Activated naive CD4-positive, alpha-beta T cell treated with anti-CD3 and anti-CD28 coated beads, Interleukin-2, amount 10 ng/mL, durations not matched to agents 7 days and 5 days (primary cell): ENCODE data around the gene MAMLD1.

ENCODE experiments used
- CTCF ChIA-PET: fragments of 350-600 bp; sonication (Branson Sonifier 250); formaldehyde crosslinking; loops from one replicate; lab custom pipeline; 2021; ENCODE audit warnings: antibody characterized with exemption; lab: Charles Lee
- DNase-seq: peaks from one replicate; pipeline ENCODE4 v3.0.0-alpha.2; 2020
- H3K27ac Mint-ChIP-seq: one replicate; pipeline ENCODE4 v1.8.0; 2021; ENCODE audit warnings: mild to moderate bottlenecking, moderate library complexity, mixed read lengths
- H3K27me3 Mint-ChIP-seq: one replicate; pipeline ENCODE4 v1.8.0; 2021; ENCODE audit warnings: mild to moderate bottlenecking, mixed read lengths
- H3K36me3 Mint-ChIP-seq: one replicate; pipeline ENCODE4 v1.8.0; 2021; ENCODE audit warnings: mixed read lengths
- H3K4me1 Mint-ChIP-seq: one replicate; pipeline ENCODE4 v1.8.0; 2021; ENCODE audit warnings: mixed read lengths
- H3K4me3 Mint-ChIP-seq: one replicate; pipeline ENCODE4 v1.8.0; 2021; ENCODE audit warnings: mild to moderate bottlenecking, moderate library complexity, mixed read lengths
- H3K9me3 Mint-ChIP-seq: one replicate; pipeline ENCODE4 v1.8.0; 2021; ENCODE audit warnings: mixed read lengths

Gene MAMLD1

GRCh38 chrX:150512461-150512901, 149.4 kb downstream of the MAMLD1 start:
- H3K27ac Mint-ChIP-seq: no peak overlapping the region
- H3K27me3 Mint-ChIP-seq: peaks cover 4% of the 10 kb centered on the region
- peaks cover 1% of the 10 kb centered on the region for H3K36me3 Mint-ChIP-seq
- H3K4me1 Mint-ChIP-seq: no peaks in the 10 kb centered on the region
- no peak overlapping the region for H3K4me3 Mint-ChIP-seq
- CTCF ChIA-PET: no interaction called here
- H3K9me3 Mint-ChIP-seq: no peaks in the 10 kb centered on the region
- DNase-seq: no peak

DNA sequence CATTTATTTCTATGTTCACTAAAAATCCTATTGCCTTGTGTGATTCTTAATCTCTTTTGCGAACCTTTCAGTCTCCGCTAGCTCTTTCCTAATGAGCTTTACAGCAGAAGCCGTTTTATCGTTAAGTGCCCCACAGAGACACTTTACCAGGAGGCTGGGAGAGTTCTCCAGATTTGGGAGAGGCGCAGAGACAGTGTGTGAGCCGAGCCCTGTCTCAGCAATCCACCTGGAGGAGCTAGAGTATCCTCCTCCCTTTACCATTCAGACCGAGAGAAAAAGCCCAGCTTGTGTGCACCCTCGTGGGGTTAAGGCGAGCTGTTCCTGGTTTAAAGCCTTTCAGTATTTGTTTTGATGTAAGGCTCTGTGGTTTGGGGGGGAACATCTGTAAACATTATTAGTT, 150.4 kb downstream of the MAMLD1 start:
- peaks cover 4% of the 10 kb centered on the region for H3K27me3 Mint-ChIP-seq
- CTCF ChIA-PET: interaction anchor here (0.6 to 1.4 kb wide), 2 partner anchors 68 to 69 kb away, joined by 3 read pairs; no protein-coding TSS in a partner anchor

GRCh38 chrX:150514462-150514861, 151.3 kb downstream of the MAMLD1 start:
- H3K4me3 Mint-ChIP-seq: no peak overlapping the region
- no peaks in the 10 kb centered on the region for H3K9me3 Mint-ChIP-seq
- DNase-seq: no peak
- H3K36me3 Mint-ChIP-seq: peaks cover 1% of the 10 kb centered on the region
- H3K27me3 Mint-ChIP-seq: peaks cover 4% of the 10 kb centered on the region
- no peak overlapping the region for H3K27ac Mint-ChIP-seq
- CTCF ChIA-PET: interaction anchor here (1.4 kb wide), 1 partner anchor 69 kb away, joined by 3 read pairs; no protein-coding TSS in a partner anchor
- H3K4me1 Mint-ChIP-seq: no peaks in the 10 kb centered on the region

More for the DNA sequence above, 150.4 kb downstream of the MAMLD1 start:
- Mint-ChIP-seq H3K27ac (no peak overlapping the region), H3K4me1 (no peaks in the 10 kb centered on the region), H3K36me3 (peaks cover 1% of the 10 kb centered on the region), H3K4me3 (no peak overlapping the region), H3K9me3 (no peaks in the 10 kb centered on the region)
- no peak for DNase-seq

GRCh38 chrX:150515801-150516200, 152.7 kb downstream of the MAMLD1 start:
- no peak for DNase-seq
- Mint-ChIP-seq H3K4me1 (no peaks in the 10 kb centered on the region), H3K4me3 (no peak overlapping the region), H3K36me3 (peaks cover 1% of the 10 kb centered on the region), H3K27ac (no peak overlapping the region), H3K27me3 (peaks cover 4% of the 10 kb centered on the region), H3K9me3 (no peaks in the 10 kb centered on the region)
- CTCF ChIA-PET: no interaction called here

- CTCF ChIA-PET: no interaction called here
- Mint-ChIP-seq H3K9me3 (no peaks in the 10 kb centered on the region), H3K36me3 (no peaks in the 10 kb centered on the region), H3K27me3 (peaks cover 4% of the 10 kb centered on the region), H3K4me3 (no peak overlapping the region), H3K4me1 (no peaks in the 10 kb centered on the region), H3K27ac (no peak overlapping the region)
- DNase-seq: no peak
Observed at GRCh38 chrX:150517303-150517910, 154.3 kb downstream of the MAMLD1 start.

GRCh38 chrX:150522494-150522893, 159.4 kb downstream of the MAMLD1 start:
- Mint-ChIP-seq H3K4me3 (no peak overlapping the region), H3K4me1 (no peaks in the 10 kb centered on the region), H3K36me3 (no peaks in the 10 kb centered on the region), H3K27me3 (peaks cover 10% of the 10 kb centered on the region), H3K27ac (no peak overlapping the region), H3K9me3 (no peaks in the 10 kb centered on the region)
- CTCF ChIA-PET: no interaction called here
- no peak for DNase-seq

DNA sequence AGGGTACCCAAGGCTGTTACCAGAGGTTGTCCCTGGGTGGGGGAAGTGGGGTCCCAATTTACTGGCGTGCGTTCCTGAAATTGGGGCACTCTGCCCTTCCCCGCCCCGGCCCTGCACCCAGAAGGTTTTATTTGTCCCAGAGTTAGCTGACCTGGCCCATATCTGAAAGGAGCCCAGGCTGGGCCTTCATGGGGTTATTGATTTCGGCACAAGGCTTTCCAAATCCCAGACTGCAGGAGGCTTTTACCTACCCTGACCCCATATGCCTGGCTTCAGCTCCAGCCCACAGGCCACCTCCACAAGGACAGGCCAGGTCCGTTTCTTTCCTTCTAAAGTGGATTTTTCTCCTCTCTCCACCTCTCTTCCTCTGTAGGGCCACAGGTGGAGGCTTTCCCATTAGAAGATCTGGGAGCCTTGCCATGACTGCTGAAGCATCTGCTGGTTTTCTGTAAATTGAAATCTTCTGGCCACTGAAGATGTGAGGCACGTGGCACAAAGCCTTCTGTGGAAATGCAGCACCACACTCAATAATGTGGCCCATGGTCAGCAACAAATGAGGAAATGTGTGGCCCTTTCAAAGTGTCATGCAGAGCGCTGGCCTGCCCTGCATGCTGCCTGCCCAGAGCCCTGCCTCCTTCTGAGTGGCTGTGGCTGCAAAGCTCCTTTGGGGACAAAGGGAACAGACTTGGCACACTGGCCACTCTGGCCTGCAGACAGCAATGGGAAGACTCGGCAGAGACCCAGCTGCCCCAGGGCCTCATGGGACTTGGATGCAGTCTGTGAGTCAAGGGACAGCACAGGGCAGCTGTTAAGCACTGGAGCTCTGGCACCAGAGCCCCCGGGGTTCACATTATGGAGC, 162.2 kb downstream of the MAMLD1 start:
- Mint-ChIP-seq H3K27ac (no peak overlapping the region), H3K9me3 (no peaks in the 10 kb centered on the region), H3K36me3 (no peaks in the 10 kb centered on the region), H3K27me3 (peaks cover 10% of the 10 kb centered on the region), H3K4me3 (no peak overlapping the region), H3K4me1 (no peaks in the 10 kb centered on the region)
- CTCF ChIA-PET: no interaction called here
- no peak for DNase-seq

GRCh38 chrX:150526692-150527091, 163.6 kb downstream of the MAMLD1 start:
- no peaks in the 10 kb centered on the region for H3K36me3 Mint-ChIP-seq
- H3K27me3 Mint-ChIP-seq: peaks cover 10% of the 10 kb centered on the region
- no peak overlapping the region for H3K4me3 Mint-ChIP-seq
- CTCF ChIA-PET: no interaction called here
- no peaks in the 10 kb centered on the region for H3K9me3 Mint-ChIP-seq
- H3K27ac Mint-ChIP-seq: no peak overlapping the region
- no peak for DNase-seq
- no peaks in the 10 kb centered on the region for H3K4me1 Mint-ChIP-seq

DNA sequence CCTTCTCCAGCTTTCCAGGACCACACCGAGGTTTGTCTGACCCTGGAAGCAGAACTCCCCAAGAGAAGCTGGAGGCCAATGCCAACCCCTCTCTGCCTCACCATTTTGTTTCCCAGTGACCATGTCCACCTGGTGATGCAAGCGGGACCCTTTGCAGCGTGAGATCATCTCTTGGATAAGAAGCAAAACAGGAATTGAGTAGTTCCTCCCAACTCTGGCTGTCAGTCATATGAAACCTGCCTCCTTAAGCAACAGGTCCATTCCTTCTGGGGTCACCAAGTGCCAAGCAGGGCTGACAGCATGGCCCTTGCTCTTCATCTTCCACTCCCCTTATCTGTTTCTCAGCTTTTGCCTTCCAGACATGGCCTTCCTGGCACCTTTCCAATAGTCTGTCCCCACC, 164.0 kb downstream of the MAMLD1 start:
- H3K36me3 Mint-ChIP-seq: no peaks in the 10 kb centered on the region
- CTCF ChIA-PET: interaction anchor here (0.6 kb wide), 1 partner anchor 1147 kb away, joined by 3 read pairs; no protein-coding TSS in a partner anchor
- no peak overlapping the region for H3K4me3 Mint-ChIP-seq
- H3K4me1 Mint-ChIP-seq: no peaks in the 10 kb centered on the region
- DNase-seq: no peak
- no peaks in the 10 kb centered on the region for H3K9me3 Mint-ChIP-seq
- peaks cover 10% of the 10 kb centered on the region for H3K27me3 Mint-ChIP-seq
- no peak overlapping the region for H3K27ac Mint-ChIP-seq

- Mint-ChIP-seq H3K4me3 (no peak overlapping the region), H3K27me3 (peaks cover 5% of the 10 kb centered on the region), H3K9me3 (peaks cover 7% of the 10 kb centered on the region), H3K36me3 (no peaks in the 10 kb centered on the region), H3K27ac (no peak overlapping the region), H3K4me1 (no peaks in the 10 kb centered on the region)
- no peak for DNase-seq
- CTCF ChIA-PET: no interaction called here
Observed at GRCh38 chrX:150529587-150529986, 166.5 kb downstream of the MAMLD1 start.

- H3K4me3 Mint-ChIP-seq: no peak overlapping the region
- H3K27ac Mint-ChIP-seq: no peak overlapping the region
- no peak for DNase-seq
- H3K27me3 Mint-ChIP-seq: no peaks in the 10 kb centered on the region
- H3K36me3 Mint-ChIP-seq: no peaks in the 10 kb centered on the region
- CTCF ChIA-PET: no interaction called here
- H3K4me1 Mint-ChIP-seq: no peaks in the 10 kb centered on the region
- peaks cover 13% of the 10 kb centered on the region for H3K9me3 Mint-ChIP-seq
Observed at GRCh38 chrX:150530821-150531220, 167.7 kb downstream of the MAMLD1 start.

DNA sequence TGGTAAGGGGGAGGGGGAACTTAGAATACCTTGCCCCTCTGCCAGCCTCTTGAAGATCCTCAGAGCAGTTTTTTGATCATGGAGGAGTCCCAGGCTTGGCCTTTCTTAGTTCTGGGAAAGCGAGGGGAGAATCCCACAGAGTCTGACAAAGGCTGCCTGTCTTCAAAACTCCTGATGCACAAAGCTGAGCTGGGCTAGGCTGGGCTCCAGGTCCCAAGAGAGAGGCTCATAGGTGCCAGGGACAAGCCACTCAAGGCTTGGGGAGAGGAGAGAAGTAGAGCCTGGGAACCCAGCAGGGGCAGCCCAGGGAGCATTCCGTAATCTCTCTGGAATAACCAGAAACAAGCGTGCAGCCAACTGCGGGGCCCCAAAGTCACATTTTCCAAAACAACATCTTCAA, 168.3 kb downstream of the MAMLD1 start:
- H3K4me3 Mint-ChIP-seq: no peak overlapping the region
- H3K27me3 Mint-ChIP-seq: no peaks in the 10 kb centered on the region
- H3K9me3 Mint-ChIP-seq: peaks cover 19% of the 10 kb centered on the region
- CTCF ChIA-PET: no interaction called here
- no peaks in the 10 kb centered on the region for H3K4me1 Mint-ChIP-seq
- H3K36me3 Mint-ChIP-seq: peaks cover 3% of the 10 kb centered on the region
- no peak for DNase-seq
- H3K27ac Mint-ChIP-seq: no peak overlapping the region

GRCh38 chrX:150533863-150534262, 170.7 kb downstream of the MAMLD1 start:
- peaks cover 3% of the 10 kb centered on the region for H3K36me3 Mint-ChIP-seq
- no peaks in the 10 kb centered on the region for H3K4me1 Mint-ChIP-seq
- DNase-seq: no peak
- no peaks in the 10 kb centered on the region for H3K27me3 Mint-ChIP-seq
- CTCF ChIA-PET: no interaction called here
- no peak overlapping the region for H3K27ac Mint-ChIP-seq
- no peak overlapping the region for H3K4me3 Mint-ChIP-seq
- peaks cover 25% of the 10 kb centered on the region for H3K9me3 Mint-ChIP-seq

- no peak overlapping the region for H3K4me3 Mint-ChIP-seq
- H3K36me3 Mint-ChIP-seq: peaks cover 3% of the 10 kb centered on the region
- CTCF ChIA-PET: no interaction called here
- H3K27me3 Mint-ChIP-seq: no peaks in the 10 kb centered on the region
- no peak overlapping the region for H3K27ac Mint-ChIP-seq
- H3K4me1 Mint-ChIP-seq: no peaks in the 10 kb centered on the region
- no peak for DNase-seq
- peaks cover 25% of the 10 kb centered on the region for H3K9me3 Mint-ChIP-seq
Observed at GRCh38 chrX:150536455-150537116, 173.5 kb downstream of the MAMLD1 start.
